GM23248 (cell line): Measurements from ENCODE around the gene SMARCE1. TPM values are rescaled to one million over a fixed set of nuclear protein-coding genes. Genes with fewer than 3 reads are reported as not detected.

Experiments
- DNase-seq: peaks from one replicate; pipeline ENCODE4 v3.0.0-alpha.2; 2015
- H2AFZ ChIP-seq: fragments of 200-600 bp; sonication (generic); 2 replicates; pipeline ENCODE4 v1.6.1; 2016; ENCODE audit warnings: antibody characterized with exemption
- H3F3A ChIP-seq: fragments of 200-600 bp; sonication (generic); 2 replicates; pipeline ENCODE4 v1.6.1; 2016; ENCODE audit warnings: mild to moderate bottlenecking, antibody characterized with exemption, mixed run types; ENCODE audit not compliant: insufficient read depth
- H3K27ac ChIP-seq: fragments of 200-600 bp; sonication (generic); 2 replicates; pipeline ENCODE4 v1.5.1; 2016; ENCODE audit warnings: mild to moderate bottlenecking
- H3K27me3 ChIP-seq: fragments of 200-600 bp; sonication (generic); replicated peaks from 2 replicates; pipeline ENCODE4 v1.6.1; 2016; ENCODE audit warnings: mild to moderate bottlenecking; ENCODE audit not compliant: insufficient read depth
- H3K36me3 ChIP-seq: fragments of 200-600 bp; sonication (generic); 2 replicates; pipeline ENCODE4 v1.6.1; 2016; ENCODE audit warnings: low read depth, mild to moderate bottlenecking
- H3K4me1 ChIP-seq: fragments of 200-600 bp; sonication (generic); 2 replicates; pipeline ENCODE4 v1.6.1; 2016; ENCODE audit warnings: mild to moderate bottlenecking; ENCODE audit not compliant: insufficient read depth
- H3K4me2 ChIP-seq: fragments of 200-600 bp; sonication (generic); one replicate; pipeline ENCODE4 v1.6.1; 2016; ENCODE audit warnings: mild to moderate bottlenecking; ENCODE audit not compliant: unreplicated experiment
- H3K4me3 ChIP-seq: fragments of 200-600 bp; sonication (generic); 2 replicates; pipeline ENCODE4 v1.5.1; 2016; ENCODE audit warnings: mild to moderate bottlenecking
- H3K79me2 ChIP-seq: fragments of 200-600 bp; sonication (generic); 2 replicates; pipeline ENCODE4 v1.6.1; 2016; ENCODE audit warnings: mild to moderate bottlenecking; ENCODE audit not compliant: insufficient read depth
- H3K9ac ChIP-seq: fragments of 200-600 bp; sonication (generic); 2 replicates; pipeline ENCODE4 v1.6.1; 2016; ENCODE audit warnings: mild to moderate bottlenecking
- H3K9me2 ChIP-seq: fragments of 200-600 bp; sonication (generic); 2 replicates; pipeline ENCODE4 v1.6.1; 2016; ENCODE audit warnings: mixed run types, mild to moderate bottlenecking, moderate library complexity; ENCODE audit not compliant: insufficient read depth
- H3K9me3 ChIP-seq: fragments of 200-600 bp; sonication (generic); one replicate; pipeline ENCODE4 v1.6.1; 2017; ENCODE audit warnings: low read depth
- H4K20me1 ChIP-seq: fragments of 200-600 bp; sonication (generic); 2 replicates; pipeline ENCODE4 v1.6.0; 2016; ENCODE audit not compliant: insufficient read depth
- EZH2 ChIP-seq: fragments of 200-600 bp; sonication (generic); IDR thresholded peaks from 2 replicates; pipeline ENCODE4 v1.6.1; 2018; ENCODE audit warnings: antibody characterized with exemption, mild to moderate bottlenecking; ENCODE audit not compliant: insufficient read depth, poor library complexity, severe bottlenecking
- EZH2phosphoT487 ChIP-seq: fragments of 200-600 bp; sonication (generic); IDR thresholded peaks from 2 replicates; pipeline ENCODE4 v1.6.1; 2018; ENCODE audit warnings: antibody characterized with exemption, moderate library complexity, mild to moderate bottlenecking, low read depth; ENCODE audit not compliant: insufficient read depth
- WGBS, 2 experiments: methylation state at CpG; one replicate each; pipeline ENCODE4 v1.1.6; 2015 to 2017; ENCODE audit warnings: low lambda C conversion rate in 2 of 2, low coverage in 1 of 2; ENCODE audit errors: missing lambda C conversion rate in 2 of 2; 5-methylcytosine and 5-hydroxymethylcytosine counted together
- in situ Hi-C: fragments of 300-500 bp; cut with MboI; formaldehyde crosslinking; loops from 2 replicates; pipeline ENCODE4 v1.15.0; 2020
- polyA plus RNA-seq: library from polyadenylated mRNA; unstranded; fragments of >200 nt; fragmentation: Nextera tagmentation; extraction: Ambion mirVana; gene quantifications from 2 replicates; pipeline ENCODE4 v1.2.1, GENCODE V29; 2016
- total RNA-seq: library from RNA; depleted of rRNA; stranded (reverse); fragments of >200 nt; shearing (Covaris generic); gene quantifications from 2 replicates; pipeline ENCODE4 v1.2.3, GENCODE V29; 2014

SMARCE1 gene
- total and polyA plus RNA-seq, 2 experiments from 2014 or later, result 67.4 to 144 TPM

DNA sequence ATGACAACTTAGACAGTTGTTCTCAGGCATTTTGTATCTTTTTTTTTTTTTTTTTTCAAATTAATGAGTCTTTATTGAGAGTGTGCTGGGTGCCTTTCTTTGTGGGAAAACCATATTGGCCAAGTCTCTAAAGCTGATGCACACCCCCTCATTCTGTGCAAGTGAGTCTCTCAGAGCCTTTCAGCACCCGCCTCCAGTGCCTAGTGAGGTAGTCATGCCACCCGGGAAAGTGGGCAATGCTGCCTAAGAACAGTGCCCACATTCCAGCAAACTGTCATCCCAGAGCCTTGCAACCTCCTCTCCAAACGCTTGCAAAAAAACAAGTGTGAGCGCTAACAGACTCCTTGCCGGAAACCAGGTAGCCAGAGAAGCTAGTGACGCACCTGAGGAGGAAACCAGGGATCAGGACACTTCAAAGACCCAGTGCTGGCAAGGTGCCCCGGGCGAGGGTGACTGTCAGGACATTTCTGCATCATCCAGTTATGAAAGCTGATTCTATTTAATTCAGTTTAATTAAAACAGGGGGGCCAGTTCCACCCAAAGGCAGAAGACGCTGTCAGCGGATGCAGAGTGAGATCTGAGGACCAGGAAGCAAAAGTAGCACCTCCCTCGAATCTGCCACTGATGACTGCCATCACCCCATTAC is 34.9 kb downstream of the SMARCE1 start:
- H2AFZ ChIP-seq, result no peak overlapping the region
- TF ChIP-seq EZH2phosphoT487, result no peak
- no peak for TF ChIP-seq EZH2
- H3K36me3 ChIP-seq, result no peaks in the 10 kb centered on the region
- no peaks in the 10 kb centered on the region for H3K79me2 ChIP-seq
- H3K4me1 ChIP-seq, result no peaks in the 10 kb centered on the region
- H3K9me2 ChIP-seq, result no peaks in the 10 kb centered on the region
- H3K4me3 ChIP-seq, result no peak overlapping the region
- peaks cover 23% of the 10 kb centered on the region for H3K27me3 ChIP-seq
- 41 to 54% methylated on average over 11 of the region's 11 CpGs for WGBS, 2 experiments
- H3K4me2 ChIP-seq, result no peak overlapping the region
- no peaks in the 10 kb centered on the region for H3K9me3 ChIP-seq
- H3F3A ChIP-seq, result no peaks in the 10 kb centered on the region
- H3K27ac ChIP-seq, result no peak overlapping the region
- H4K20me1 ChIP-seq, result no peaks in the 10 kb centered on the region
- peak; percentile 12 for DNase-seq
- no peak overlapping the region for H3K9ac ChIP-seq
- in situ Hi-C loops, result loop anchor here (10.0 to 25.0 kb wide), 2 partner anchors 172 to 1050 kb away; partner anchors contain the start of gene KRT27

DNA sequence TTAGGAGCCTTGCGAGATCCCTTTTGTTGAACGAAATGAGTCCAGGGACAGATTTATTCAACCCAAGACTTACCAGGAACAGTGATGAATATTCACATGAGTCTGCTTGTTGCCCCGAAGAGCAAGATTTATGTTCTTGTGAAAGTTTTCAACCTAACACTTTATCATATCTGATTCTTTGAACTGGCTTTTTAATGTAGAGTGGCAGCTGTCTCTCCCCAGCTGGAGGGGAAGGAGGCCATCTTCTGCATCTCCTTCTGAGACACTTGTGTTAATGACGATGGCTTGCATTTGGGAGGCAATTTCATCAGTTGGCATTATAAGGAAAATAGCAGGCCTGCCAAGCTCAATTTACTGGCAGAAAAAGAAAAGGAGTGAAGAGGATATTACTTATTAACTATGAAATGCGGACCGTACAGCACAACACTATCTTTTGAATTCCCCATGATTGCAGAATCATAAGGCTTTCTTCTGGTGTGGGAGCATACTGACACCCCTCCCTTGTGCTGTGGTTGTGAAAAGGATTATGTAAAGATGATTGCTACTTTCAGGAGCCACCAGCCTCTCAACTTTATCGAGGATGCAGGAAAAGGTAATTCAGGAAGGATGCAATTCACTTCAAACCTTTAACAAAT is 35.7 kb downstream of the SMARCE1 start:
- no peaks in the 10 kb centered on the region for H3K9me3 ChIP-seq
- H3F3A ChIP-seq, result no peaks in the 10 kb centered on the region
- H3K27me3 ChIP-seq, result peaks cover 17% of the 10 kb centered on the region
- no peak overlapping the region for H2AFZ ChIP-seq
- H3K4me1 ChIP-seq, result no peaks in the 10 kb centered on the region
- WGBS, 2 experiments, result 53 to 60% methylated on average over 7 of the region's 7 CpGs
- no peaks in the 10 kb centered on the region for H3K79me2 ChIP-seq
- H3K9me2 ChIP-seq, result no peaks in the 10 kb centered on the region
- H4K20me1 ChIP-seq, result no peaks in the 10 kb centered on the region
- no peak overlapping the region for H3K4me2 ChIP-seq
- TF ChIP-seq EZH2phosphoT487 (no peak), EZH2 (no peak)
- no peak overlapping the region for H3K4me3 ChIP-seq
- H3K27ac ChIP-seq, result no peak overlapping the region
- no peak overlapping the region for H3K9ac ChIP-seq
- no peak for DNase-seq
- H3K36me3 ChIP-seq, result no peaks in the 10 kb centered on the region
- in situ Hi-C loops, result loop anchor here (10.0 to 25.0 kb wide), 2 partner anchors 173 to 1050 kb away; partner anchors contain the start of gene KRT27

DNA sequence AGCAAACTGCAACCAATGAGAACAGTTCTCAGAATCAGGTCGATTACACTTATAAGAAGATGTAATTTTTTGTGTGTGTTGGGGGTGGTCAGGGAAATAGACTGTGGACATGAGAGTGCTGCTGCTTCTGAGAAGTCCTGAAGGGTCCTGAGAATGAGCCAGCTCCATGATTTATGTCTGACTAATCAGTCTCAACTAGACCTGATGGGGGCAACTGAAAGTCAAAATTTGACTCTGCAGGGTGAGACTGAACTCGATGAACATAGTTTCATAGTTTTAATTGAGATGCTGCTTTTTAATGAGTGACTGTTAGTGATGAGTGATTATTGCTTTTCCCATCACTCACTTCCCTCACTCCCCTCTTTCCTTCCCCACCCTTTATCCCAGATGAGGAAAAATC is 37.3 kb downstream of the SMARCE1 start:
- no peak for DNase-seq
- 75 to 78% methylated on average over 2 of the region's 2 CpGs for WGBS, 2 experiments
- no peak overlapping the region for H3K9ac ChIP-seq
- no peak overlapping the region for H3K4me2 ChIP-seq
- no peaks in the 10 kb centered on the region for H3K36me3 ChIP-seq
- in situ Hi-C loops, result loop anchor here (10.0 to 25.0 kb wide), 2 partner anchors 174 to 1052 kb away; partner anchors contain the start of gene KRT27
- peaks cover 22% of the 10 kb centered on the region for H3K27me3 ChIP-seq
- H4K20me1 ChIP-seq, result no peaks in the 10 kb centered on the region
- H3K27ac ChIP-seq, result no peak overlapping the region
- no peaks in the 10 kb centered on the region for H3K9me3 ChIP-seq
- no peak overlapping the region for H3K4me3 ChIP-seq
- no peaks in the 10 kb centered on the region for H3K79me2 ChIP-seq
- H2AFZ ChIP-seq, result no peak overlapping the region
- no peaks in the 10 kb centered on the region for H3K4me1 ChIP-seq
- no peaks in the 10 kb centered on the region for H3F3A ChIP-seq
- TF ChIP-seq EZH2 (no peak), EZH2phosphoT487 (no peak)
- no peaks in the 10 kb centered on the region for H3K9me2 ChIP-seq

DNA sequence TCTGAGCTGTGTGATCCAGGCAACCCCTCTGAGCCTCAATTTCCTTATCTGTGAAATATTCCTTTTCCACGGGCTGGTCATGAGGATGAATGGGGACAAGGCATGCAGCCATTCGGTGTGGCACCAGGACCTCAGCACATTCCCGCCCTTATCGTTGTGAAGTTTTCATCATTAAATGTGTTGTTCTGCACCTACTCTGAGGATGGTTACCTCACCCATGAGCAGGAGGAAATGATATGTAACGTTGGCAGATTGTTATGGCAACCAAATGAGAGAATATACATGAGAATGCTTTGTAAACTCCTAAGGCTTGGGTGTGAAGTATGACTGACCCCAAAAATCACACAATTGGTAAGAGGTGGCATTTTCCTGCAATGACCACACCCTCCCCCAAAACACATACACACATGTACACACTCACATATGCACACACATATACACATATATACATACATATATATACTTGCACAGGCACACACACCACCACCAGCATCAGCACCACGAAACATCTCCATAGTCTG is 39.5 kb downstream of the SMARCE1 start:
- Histone ChIP-seq H2AFZ (no peak overlapping the region), H3K4me2 (no peak overlapping the region), H3K4me3 (no peak overlapping the region), H3F3A (no peaks in the 10 kb centered on the region), H3K27me3 (peaks cover 19% of the 10 kb centered on the region), H3K4me1 (no peaks in the 10 kb centered on the region), H3K36me3 (no peaks in the 10 kb centered on the region), H4K20me1 (no peaks in the 10 kb centered on the region), H3K9me3 (no peaks in the 10 kb centered on the region), H3K27ac (no peak overlapping the region), H3K79me2 (no peaks in the 10 kb centered on the region), H3K9ac (no peak overlapping the region), H3K9me2 (no peaks in the 10 kb centered on the region)
- in situ Hi-C loops, result loop anchor here (25.0 kb wide), 1 partner anchor 1054 kb away; no protein-coding TSS in a partner anchor
- no peak for DNase-seq
- TF ChIP-seq EZH2, result no peak
- TF ChIP-seq EZH2phosphoT487, result no peak
- WGBS, 2 experiments, result 57 to 64% methylated on average over 6 of the region's 6 CpGs
